GM21737 (cell line): ENCODE results near the gene ZKSCAN2.

ENCODE experiments used
- ATAC-seq: cut with Tn5 transposase; IDR thresholded peaks from one replicate; pipeline ENCODE4 v1.9.1; 2021; ENCODE audit warnings: mild to moderate bottlenecking, moderate library complexity; ENCODE audit not compliant: unreplicated experiment

ZKSCAN2 gene

DNA sequence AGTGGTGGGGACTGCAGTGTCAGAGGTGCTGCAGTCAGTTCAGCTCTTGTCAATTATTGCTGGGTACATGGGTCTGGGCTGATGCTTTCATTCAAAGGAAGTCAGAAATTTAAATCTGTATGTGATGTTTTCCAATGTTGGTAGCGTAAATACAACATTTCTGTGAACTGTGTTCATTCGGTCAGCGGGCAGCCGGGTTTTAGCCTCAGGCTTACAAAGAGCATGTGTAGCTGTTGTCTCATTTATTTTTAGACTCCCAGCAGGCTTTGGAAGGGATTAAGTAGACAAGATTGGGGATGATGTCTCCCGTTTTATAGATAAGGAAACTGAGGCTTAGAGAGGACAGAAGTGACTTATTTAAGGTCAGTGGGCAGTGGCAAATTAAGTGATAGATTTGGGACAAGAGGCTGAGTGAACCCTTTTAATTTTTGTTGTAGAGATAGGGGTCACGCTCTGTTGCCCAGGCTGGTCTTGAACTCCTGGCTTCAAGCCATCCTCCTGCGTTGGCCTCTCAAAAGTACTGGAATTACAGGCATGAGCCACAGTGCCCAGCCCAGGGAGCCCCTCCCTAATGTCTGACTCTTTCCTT, 32.8 kb downstream of the ZKSCAN2 start:
- no peak for ATAC-seq

DNA sequence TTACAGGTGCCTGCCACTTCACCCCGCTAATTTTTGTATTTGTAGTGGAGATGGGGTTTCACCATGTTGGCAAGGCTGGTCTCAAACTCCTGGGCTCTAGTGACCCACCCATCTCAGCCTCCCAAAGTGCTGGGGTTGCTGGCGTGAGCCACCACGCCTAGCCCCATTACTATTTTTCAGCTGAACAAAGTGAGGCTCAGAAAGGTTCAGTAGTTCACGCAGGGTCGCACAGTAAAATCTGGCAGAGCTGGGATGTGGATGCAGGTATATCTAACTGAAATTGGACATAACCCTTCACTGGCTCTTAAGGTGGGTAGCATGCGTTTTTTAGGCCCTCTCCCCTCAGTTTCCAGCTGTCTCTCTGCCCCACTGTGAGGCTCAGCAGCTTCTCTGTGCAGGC, 33.7 kb downstream of the ZKSCAN2 start:
- ATAC-seq, result no peak

DNA sequence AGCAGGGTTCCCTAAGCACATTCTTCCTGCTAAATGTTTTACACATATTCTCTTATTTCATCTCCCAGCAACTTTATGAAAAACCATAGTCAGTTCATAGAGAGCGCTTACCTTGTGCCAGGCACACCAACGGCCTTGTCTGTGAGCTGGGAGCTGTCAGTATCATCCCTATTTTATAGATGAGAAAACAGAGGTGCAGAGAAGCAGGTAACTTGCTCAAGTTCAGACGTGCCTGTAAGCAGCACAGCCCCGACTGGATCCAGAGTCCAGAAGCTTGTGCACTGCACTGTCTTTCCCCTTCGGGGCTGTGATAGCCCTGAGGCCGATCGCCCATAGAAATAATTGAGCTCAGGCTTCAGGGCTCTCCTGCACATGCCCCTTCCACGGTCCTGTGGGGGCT, 34.7 kb downstream of the ZKSCAN2 start:
- ATAC-seq, result no peak

DNA sequence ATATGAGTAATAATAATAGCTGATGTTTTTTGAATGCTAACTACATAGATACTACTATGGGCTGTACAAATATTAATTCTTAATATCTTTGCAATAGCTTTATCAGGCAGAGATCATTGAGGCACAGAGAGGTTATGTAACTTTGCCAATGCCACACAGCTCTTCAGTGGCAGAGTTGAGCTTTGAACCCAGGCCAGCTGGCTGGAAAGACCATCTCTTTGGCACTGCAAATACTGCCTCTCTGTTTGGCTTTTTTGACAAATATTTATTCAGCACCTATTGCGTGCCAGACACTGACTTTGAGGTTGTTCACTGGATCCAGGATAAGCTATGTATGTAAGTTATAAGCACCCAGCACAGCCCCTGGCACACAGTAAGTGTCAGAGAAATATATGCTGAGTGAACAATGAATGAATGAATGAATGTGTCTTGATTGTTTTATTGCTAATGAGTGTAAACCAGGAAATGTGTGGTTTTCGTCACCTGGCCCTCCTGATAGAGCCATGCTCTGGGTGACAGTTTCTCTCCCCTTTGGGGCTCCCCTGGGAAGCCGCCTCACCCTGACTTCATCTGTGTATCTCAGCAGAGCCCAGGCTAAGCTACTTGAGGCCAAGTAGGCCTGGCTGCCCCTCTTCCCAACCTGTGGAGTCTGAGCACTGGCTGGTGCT, 38.4 kb downstream of the ZKSCAN2 start:
- ATAC-seq, result no peak

DNA sequence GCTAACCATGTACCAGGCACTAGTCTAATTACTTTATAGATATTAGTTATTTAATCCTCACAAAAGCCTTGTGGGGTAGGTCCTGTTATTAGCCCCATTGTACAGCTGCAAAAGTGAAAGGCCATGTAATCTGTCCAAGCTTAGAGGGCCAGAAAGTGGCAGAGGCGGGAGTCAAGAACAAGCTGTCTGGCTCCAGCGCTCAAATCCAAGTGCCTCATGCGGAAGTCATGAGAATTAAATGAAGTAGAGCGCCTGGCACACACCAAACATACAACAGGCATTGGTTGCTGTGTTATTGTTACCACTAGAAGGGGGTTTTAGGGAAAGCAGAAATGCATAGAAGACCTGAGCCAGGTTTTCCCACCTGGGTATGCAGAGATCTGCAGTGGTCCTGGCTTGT, 39.7 kb downstream of the ZKSCAN2 start:
- no peak for ATAC-seq

DNA sequence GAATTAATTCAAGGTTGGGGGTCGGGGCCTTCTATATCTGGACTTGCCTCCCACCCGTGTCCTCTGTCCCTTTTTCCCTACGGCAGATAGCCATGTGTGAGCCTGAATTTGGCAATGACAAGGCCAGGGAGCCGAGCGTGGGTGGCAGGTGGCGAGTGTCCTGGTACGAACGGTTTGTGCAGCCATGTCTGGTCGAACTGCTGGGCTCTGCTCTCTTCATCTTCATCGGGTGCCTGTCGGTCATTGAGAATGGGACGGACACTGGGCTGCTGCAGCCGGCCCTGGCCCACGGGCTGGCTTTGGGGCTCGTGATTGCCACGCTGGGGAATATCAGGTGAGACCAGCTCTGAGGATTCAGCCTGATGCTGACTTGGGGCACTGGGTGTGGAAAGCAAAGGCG, 40.5 kb downstream of the ZKSCAN2 start:
- no peak for ATAC-seq

DNA sequence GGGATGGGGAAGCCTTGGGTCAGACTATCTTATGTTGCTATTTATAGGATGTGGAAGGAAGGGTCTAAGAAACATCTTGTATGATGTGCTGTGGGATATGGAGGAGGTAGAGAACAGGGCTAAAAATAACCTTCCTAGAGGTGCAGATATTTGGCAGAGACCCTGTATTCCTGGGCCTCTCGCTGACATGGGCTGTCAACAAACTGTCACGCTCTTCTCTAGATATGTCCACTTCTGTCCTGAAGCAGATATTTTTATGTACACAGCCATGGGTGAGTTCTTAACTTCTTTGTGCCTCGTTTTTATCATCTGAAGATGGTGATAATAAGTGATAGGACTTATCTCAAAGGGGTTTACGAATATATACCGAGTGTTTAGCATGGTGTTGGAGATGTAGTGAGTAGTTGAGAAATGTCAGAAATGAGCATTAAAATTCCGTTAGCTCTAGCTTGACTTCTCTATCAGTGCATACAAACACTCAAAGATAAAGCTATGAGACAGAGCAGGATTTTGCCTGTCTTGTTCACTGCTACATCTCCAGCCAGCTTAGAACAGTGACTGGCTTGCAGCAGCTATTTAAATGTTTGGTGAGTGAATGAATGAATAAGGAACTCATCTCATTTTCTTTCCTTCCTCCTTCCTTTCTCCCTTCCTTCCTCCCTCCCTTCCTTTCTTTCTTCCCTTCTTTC, 43.8 kb downstream of the ZKSCAN2 start:
- ATAC-seq, result no peak

DNA sequence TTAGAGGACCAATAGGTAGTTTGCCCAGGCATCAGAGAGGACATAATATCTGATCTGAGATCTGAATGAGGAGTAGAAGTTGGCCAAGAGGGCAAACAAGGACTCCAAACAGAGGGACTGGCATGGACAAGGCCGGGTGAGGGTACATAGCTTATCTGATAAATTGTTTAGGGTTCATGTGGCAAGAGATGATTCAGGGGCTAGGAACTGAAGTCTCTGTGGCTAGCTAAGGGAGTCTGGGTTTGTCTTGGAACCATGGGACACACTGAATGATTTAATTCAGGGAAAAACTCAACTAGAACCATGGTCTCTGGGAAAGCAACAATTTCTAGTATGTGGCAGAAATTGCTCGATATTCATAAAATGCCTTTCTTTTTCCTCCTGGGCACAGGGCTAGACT, 45.0 kb downstream of the ZKSCAN2 start:
- ATAC-seq, result no peak

DNA sequence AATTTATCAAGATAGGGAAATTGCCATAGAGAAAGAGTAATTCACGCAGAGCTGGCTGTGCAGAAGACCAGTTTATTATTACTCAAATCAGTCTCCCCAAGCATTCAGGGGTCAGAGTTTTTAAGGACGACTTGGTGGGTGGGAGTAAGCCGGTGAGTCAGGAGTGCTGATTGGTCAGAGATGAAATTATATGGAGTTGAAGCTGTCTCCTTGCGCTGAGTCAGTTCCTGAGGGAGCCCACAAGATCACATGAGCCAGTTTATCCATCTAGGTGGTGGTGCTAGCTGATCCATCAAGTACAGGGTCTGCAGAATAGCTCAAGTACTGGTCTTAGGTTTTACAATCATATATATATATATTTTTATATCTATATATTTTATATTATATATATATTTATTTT, 46.9 kb downstream of the ZKSCAN2 start:
- no peak for ATAC-seq

DNA sequence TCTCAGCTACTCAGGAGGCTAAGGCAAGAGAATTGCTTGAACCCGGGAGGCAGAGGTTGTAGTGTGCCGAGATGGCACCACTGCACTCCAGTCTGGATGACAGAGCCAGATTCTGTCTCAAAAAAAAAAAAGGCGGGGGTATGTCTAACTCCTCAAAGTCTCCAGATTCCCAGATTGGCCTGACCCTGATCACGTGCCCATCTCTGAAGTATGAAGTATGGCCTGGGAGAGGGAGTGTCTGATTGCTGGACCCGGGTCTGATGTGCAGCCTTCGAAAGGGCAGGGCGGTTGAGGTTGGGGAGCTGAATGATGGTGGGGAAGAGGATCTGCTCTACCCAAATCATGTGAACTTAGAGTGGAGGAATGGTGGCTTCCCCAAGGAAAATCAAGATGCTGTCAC, 58.2 kb downstream of the ZKSCAN2 start:
- no peak for ATAC-seq

DNA sequence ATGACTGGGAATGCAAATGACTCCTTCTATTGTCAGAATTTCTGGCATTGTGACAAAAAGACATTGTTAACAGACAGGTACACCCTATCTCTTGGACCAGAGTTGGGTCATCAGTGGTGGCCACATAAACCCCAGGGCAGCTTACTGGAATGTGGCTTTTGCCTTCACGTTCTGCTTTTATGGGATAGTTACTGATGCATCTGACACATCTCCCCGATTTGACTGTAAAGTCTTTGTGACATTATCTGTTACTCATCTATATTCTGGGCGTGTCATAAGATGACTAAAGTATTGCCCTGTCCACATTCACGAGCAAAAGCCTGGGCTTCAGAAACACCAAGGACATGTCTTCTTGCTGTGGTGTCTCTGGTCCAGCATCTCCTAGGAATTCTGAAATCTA, 59.6 kb downstream of the ZKSCAN2 start:
- ATAC-seq, result no peak

DNA sequence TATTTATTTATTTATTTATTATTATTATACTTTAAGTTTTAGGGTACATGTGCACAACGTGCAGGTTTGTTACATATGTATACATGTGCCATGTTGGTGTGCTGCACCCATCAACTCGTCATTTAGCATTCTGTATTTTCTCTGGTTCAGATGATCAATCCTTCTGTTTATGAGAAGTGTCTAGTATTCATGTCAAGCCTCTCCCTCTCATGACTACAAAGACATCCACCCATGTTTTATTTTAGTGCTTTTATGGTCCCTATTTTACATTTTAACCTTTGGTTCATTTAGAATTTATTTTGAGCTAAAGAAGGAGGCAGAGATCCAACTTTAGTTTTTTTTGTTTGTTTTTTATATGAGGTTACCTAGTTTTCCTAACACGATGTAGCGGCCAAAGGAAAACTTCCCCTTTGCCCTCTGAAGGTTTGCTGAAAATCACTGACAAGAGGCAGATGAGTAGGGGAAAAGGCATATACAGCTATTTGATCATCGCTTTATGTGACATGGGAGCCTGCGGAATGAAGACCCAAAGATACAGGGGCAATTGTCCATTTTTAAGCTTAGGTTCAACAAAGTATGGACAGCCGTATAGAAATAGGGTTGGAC, 63.3 kb downstream of the ZKSCAN2 start:
- no peak for ATAC-seq

DNA sequence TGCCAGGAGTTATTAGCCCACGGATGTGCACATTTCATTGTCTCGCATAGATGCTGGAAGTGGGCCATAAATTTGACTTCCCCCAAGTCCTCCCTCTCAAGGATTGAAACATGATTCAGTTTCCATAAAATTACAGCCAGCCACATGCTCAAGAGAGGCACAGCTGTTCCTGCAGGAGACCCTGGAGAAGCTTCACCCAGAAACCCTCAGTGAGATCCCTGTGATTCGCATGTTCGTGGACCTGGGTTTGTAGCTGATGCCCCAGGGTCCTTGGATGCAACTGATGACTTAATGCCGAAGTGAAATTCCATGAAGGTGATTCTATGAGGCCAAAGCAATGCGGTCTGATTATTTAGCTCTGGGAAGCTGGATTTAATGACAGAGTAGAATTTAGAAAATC, 65.5 kb downstream of the ZKSCAN2 start:
- no peak for ATAC-seq

DNA sequence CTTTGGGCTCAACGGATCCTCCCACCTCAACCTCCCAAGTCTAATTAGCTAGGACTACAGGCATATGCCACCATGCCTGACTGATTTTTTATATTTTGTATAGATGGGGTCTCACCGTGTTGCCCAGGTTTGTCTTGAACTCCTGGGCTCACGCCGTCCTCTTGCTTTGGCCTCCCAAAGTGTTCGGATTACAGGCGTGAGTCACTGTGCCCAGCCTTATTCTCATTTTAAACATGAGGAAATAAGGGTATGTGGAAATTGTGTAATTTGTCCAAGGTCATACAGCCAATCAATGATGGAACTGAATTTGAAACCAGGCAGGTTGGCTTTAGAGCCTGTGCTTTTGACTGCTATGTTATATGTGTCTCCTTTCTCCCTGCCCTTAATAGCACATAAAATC, 68.3 kb downstream of the ZKSCAN2 start:
- ATAC-seq, result no peak

DNA sequence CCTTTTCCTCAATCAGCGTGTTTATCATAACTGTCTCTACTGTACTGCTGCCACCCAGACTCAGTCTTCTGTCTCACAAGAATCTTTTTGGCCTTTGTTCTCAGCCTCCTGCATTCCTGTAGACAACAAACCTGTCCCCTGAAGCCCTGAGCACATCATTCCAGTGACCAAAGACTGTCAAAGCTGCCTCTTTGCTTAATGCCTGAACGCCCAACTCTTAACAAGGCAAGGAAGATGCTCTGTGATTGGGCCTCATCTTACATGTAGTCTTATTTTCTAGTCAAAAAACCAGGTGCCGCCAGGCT, 70.2 kb downstream of the ZKSCAN2 start:
- ATAC-seq, result no peak
